ENCODE results near the gene MYO5C. TPM values are rescaled to one million over a fixed set of nuclear protein-coding genes. Genes with fewer than 3 reads are reported as not detected.

MYO5C gene
- total RNA-seq, 2 experiments from 2014 or later = 1.6 to 4.1 TPM

DNA sequence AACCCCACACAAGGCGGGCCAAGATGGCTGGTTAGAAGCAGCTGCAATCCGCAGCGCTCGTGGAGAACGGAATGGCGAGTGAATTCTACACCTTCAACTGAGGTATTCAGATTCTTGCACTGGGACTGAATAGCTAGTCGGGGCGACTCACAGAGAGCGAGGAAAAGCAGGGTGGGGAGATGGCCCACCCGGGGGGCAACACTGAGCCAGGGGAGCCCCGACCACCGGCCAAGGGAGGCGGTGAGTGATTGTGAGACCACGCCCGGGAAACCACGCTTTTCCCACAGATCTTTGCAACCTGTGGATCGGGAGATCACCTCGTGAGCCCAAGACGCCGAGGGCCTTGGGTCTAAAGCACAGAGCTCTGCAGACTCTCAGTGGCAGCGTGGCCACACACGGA, 132.7 kb downstream of the MYO5C start:
- intact Hi-C loops (cut with micrococcal nuclease; ENCODE audit: unreplicated experiment) = no loop called here
- Histone ChIP-seq H3K9me2 (ENCODE audit: insufficient read depth, low read length) (no peaks in the 10 kb centered on the region), H3K9me3 (ENCODE audit: low read length) (no peaks in the 10 kb centered on the region), H2AFZ (ENCODE audit: low read length) (no peak overlapping the region), H3K27ac (ENCODE audit: low read depth, low read length, poor library complexity, severe bottlenecking) (no peak overlapping the region), H3K4me2 (ENCODE audit: low read length) (no peak overlapping the region), H3K4me3 (ENCODE audit: low read depth, low read length, poor library complexity, severe bottlenecking) (no peak overlapping the region), H4K20me1 (ENCODE audit: insufficient read depth, low read length) (no peaks in the 10 kb centered on the region), H3K79me2 (ENCODE audit: insufficient read depth, low read depth, low read length) (peaks cover 42% of the 10 kb centered on the region), H3K4me1 (ENCODE audit: insufficient read depth, low read length, poor library complexity, severe bottlenecking) (peaks cover 23% of the 10 kb centered on the region), H3K36me3 (ENCODE audit: insufficient read depth, low read length) (peaks cover 53% of the 10 kb centered on the region)
- DNase-seq (ENCODE audit: low spot score) = no peak
- CTCF ChIA-PET (ENCODE audit: unreplicated experiment) = no interaction called here
- TF ChIP-seq, protein P1, sequence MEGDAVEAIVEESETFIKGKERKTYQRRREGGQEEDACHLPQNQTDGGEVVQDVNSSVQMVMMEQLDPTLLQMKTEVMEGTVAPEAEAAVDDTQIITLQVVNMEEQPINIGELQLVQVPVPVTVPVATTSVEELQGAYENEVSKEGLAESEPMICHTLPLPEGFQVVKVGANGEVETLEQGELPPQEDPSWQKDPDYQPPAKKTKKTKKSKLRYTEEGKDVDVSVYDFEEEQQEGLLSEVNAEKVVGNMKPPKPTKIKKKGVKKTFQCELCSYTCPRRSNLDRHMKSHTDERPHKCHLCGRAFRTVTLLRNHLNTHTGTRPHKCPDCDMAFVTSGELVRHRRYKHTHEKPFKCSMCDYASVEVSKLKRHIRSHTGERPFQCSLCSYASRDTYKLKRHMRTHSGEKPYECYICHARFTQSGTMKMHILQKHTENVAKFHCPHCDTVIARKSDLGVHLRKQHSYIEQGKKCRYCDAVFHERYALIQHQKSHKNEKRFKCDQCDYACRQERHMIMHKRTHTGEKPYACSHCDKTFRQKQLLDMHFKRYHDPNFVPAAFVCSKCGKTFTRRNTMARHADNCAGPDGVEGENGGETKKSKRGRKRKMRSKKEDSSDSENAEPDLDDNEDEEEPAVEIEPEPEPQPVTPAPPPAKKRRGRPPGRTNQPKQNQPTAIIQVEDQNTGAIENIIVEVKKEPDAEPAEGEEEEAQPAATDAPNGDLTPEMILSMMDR (conservative IDR thresholded peaks at IDR 0.05; ENCODE audit: low read length) = no peak
- TF ChIP-seq EZH2phosphoT487 (IDR thresholded peaks at IDR 0.05; ENCODE audit: borderline replicate concordance, low read depth, low read length) = no peak
- POLR2A ChIA-PET = interaction anchor here (1.0 to 1.7 kb wide), 2 partner anchors 10 to 16 kb away, joined by 3 to 5 read pairs; no protein-coding TSS in a partner anchor
- no TSS peak for BruUV-seq (replicated peaks)

DNA sequence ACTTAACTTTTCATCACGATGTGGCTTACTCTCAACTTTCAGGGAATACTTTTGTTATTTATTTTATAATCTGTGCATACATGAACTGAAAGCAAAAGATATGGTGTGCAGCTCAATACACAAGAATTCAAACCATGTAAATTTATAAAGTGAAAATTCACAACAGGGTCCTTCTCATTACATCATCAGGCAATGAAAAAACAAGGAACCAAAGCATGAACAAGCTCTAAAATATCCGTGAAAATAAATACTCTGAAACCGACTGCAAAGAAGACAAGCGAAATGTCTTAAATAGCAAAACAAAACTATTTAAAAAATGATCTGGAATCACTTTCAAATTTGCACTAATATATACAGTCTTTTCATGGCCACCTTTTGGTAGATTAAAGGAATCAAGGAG, 133.3 kb downstream of the MYO5C start:
- DNase-seq (ENCODE audit: low spot score) = no peak
- TF ChIP-seq EZH2phosphoT487 (IDR thresholded peaks at IDR 0.05; ENCODE audit: borderline replicate concordance, low read depth, low read length) = no peak
- TF ChIP-seq, protein P1 (conservative IDR thresholded peaks at IDR 0.05; ENCODE audit: low read length) = no peak
- ChIA-PET POLR2A (interaction anchor here (0.7 to 1.7 kb wide), 2 partner anchors 9 to 22 kb away, joined by 3 to 5 read pairs; no protein-coding TSS in a partner anchor), CTCF (ENCODE audit: unreplicated experiment) (no interaction called here)
- Histone ChIP-seq H3K4me2 (ENCODE audit: low read length) (no peak overlapping the region), H3K4me3 (ENCODE audit: low read depth, low read length, poor library complexity, severe bottlenecking) (no peak overlapping the region), H3K27ac (ENCODE audit: low read depth, low read length, poor library complexity, severe bottlenecking) (no peak overlapping the region), H3K9me2 (ENCODE audit: insufficient read depth, low read length) (no peaks in the 10 kb centered on the region), H3K36me3 (ENCODE audit: insufficient read depth, low read length) (peaks cover 53% of the 10 kb centered on the region), H3K9me3 (ENCODE audit: low read length) (no peaks in the 10 kb centered on the region), H4K20me1 (ENCODE audit: insufficient read depth, low read length) (no peaks in the 10 kb centered on the region), H3K4me1 (ENCODE audit: insufficient read depth, low read length, poor library complexity, severe bottlenecking) (peaks cover 23% of the 10 kb centered on the region), H3K79me2 (ENCODE audit: insufficient read depth, low read depth, low read length) (peaks cover 36% of the 10 kb centered on the region), H2AFZ (ENCODE audit: low read length) (no peak overlapping the region)
- intact Hi-C loops (cut with micrococcal nuclease; ENCODE audit: unreplicated experiment) = no loop called here
- no TSS peak for BruUV-seq (replicated peaks)

DNA sequence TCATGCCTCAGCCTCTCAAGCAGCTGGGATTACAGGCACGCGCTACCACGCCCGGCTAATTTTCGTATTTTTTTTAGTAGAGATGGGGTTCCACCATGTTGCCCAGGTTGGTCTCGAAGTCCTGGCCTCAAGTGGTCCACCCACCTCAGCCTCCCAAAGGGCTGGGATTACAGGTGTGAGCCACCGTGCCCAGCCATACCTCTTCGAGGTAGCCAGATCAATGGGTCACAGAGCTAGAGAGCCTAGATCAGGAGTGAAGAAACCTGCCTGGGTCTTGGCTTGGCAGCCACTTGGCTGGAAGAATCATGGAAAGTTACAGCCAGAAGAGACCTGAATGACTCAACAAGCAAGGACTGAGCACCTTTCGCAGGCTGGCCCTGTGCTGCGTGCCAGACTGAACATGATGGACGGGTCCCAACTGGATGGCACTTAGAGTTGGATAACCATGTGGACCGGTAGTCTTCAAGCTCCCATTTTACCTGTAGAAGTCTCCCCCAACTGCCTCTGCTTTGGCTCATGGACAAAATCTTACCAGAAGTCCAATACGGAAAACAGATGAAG, 134.1 kb downstream of the MYO5C start:
- CTCF ChIA-PET (ENCODE audit: unreplicated experiment) = interaction anchor here (0.6 kb wide), 1 partner anchor 69 kb away, joined by 3 read pairs; no protein-coding TSS in a partner anchor

More for the DNA sequence above, 134.1 kb downstream of the MYO5C start:
- no peak overlapping the region for H2AFZ ChIP-seq (ENCODE audit: low read length)
- BruUV-seq (replicated peaks) = no TSS peak
- intact Hi-C loops (cut with micrococcal nuclease; ENCODE audit: unreplicated experiment) = no loop called here
- no peak overlapping the region for H3K4me2 ChIP-seq (ENCODE audit: low read length)
- no peak overlapping the region for H3K4me3 ChIP-seq (ENCODE audit: low read depth, low read length, poor library complexity, severe bottlenecking)
- no peak overlapping the region for H3K27ac ChIP-seq (ENCODE audit: low read depth, low read length, poor library complexity, severe bottlenecking)
- H3K9me2 ChIP-seq (ENCODE audit: insufficient read depth, low read length) = no peaks in the 10 kb centered on the region
- peaks cover 22% of the 10 kb centered on the region for H3K4me1 ChIP-seq (ENCODE audit: insufficient read depth, low read length, poor library complexity, severe bottlenecking)
- POLR2A ChIA-PET = interaction anchor here (0.7 to 1.7 kb wide), 2 partner anchors 9 to 23 kb away, joined by 3 to 5 read pairs; no protein-coding TSS in a partner anchor
- no peak for DNase-seq (ENCODE audit: low spot score)
- TF ChIP-seq, protein P1 (conservative IDR thresholded peaks at IDR 0.05; ENCODE audit: low read length) = no peak
- TF ChIP-seq EZH2phosphoT487 (IDR thresholded peaks at IDR 0.05; ENCODE audit: borderline replicate concordance, low read depth, low read length) = no peak
- H3K79me2 ChIP-seq (ENCODE audit: insufficient read depth, low read depth, low read length) = peaks cover 28% of the 10 kb centered on the region
- peaks cover 53% of the 10 kb centered on the region for H3K36me3 ChIP-seq (ENCODE audit: insufficient read depth, low read length)
- no peaks in the 10 kb centered on the region for H3K9me3 ChIP-seq (ENCODE audit: low read length)
- no peaks in the 10 kb centered on the region for H4K20me1 ChIP-seq (ENCODE audit: insufficient read depth, low read length)

Measured in OCI-LY7 (cell line).